Muscle of leg (tissue), 11 donors: Measurements from ENCODE around the gene CFAP99. TPM values are rescaled to one million over a fixed set of nuclear protein-coding genes. Genes with fewer than 3 reads are reported as not detected.

Source experiments
- DNase-seq: peaks from one replicate; pipeline ENCODE4 v3.0.0; 2013
- H3K27ac ChIP-seq: one replicate; pipeline ENCODE4 v1.5.1; 2013; ENCODE audit warnings: mild to moderate bottlenecking, low read length, control low read depth
- H3K27me3 ChIP-seq: one replicate; pipeline ENCODE4 v1.6.1; 2013; ENCODE audit warnings: low read length; ENCODE audit not compliant: control insufficient read depth, insufficient read depth
- H3K36me3 ChIP-seq: one replicate; pipeline ENCODE4 v1.6.1; 2013; ENCODE audit warnings: low read length; ENCODE audit not compliant: control insufficient read depth, insufficient read depth
- H3K4me1 ChIP-seq: one replicate; pipeline ENCODE4 v1.6.1; 2013; ENCODE audit warnings: low read length; ENCODE audit not compliant: control insufficient read depth, insufficient read depth
- H3K4me3 ChIP-seq: one replicate; pipeline ENCODE4 v1.5.1; 2013; ENCODE audit warnings: low read length, control low read depth
- H3K9me3 ChIP-seq: replicated peaks from 2 replicates; pipeline ENCODE4 v1.6.1; 2013; ENCODE audit warnings: low read depth, low read length; ENCODE audit not compliant: control insufficient read depth
- WGBS: methylation state at CpG from one replicate; pipeline ENCODE4 v1.1.5; 2013; ENCODE audit warnings: missing lambda C conversion rate; ENCODE audit not compliant: insufficient coverage; 5-methylcytosine and 5-hydroxymethylcytosine counted together
- polyA plus RNA-seq, 8 donors: library from polyadenylated mRNA; unstranded; fragments of 120-200 nt; gene quantifications; one replicate each; pipeline versions ENCODE4 v1.2.1 to v1.2.3, GENCODE V29; 2013; ENCODE audit warnings: inconsistent platforms in 1 of 8, low replicate concordance in 1 of 8; ENCODE audit not compliant: insufficient read length in 8 of 8, insufficient read depth in 1 of 8
- total RNA-seq: library from RNA; stranded (reverse); fragments of 120-200 nt; gene quantifications from one replicate; pipeline ENCODE4 v1.2.4, GENCODE V29; 2013

CFAP99 gene
- total and polyA plus RNA-seq, 9 donors, result 0.07 to 0.41 (median 0.13) TPM; not detected in 4

- H3K27ac ChIP-seq, result no peak overlapping the region
- no peak for DNase-seq
- WGBS, result 98% methylated on average over 7 of the region's 7 CpGs
- H3K36me3 ChIP-seq, result peaks cover 58% of the 10 kb centered on the region
- H3K9me3 ChIP-seq, result no peaks in the 10 kb centered on the region
- H3K27me3 ChIP-seq, result no peaks in the 10 kb centered on the region
- no peak overlapping the region for H3K4me3 ChIP-seq
- H3K4me1 ChIP-seq, result no peaks in the 10 kb centered on the region
Observed at GRCh38 chr4:2501034-2501594, 82.4 kb downstream of the CFAP99 start.

- no peak for DNase-seq
- H3K36me3 ChIP-seq, result peaks cover 50% of the 10 kb centered on the region
- no peaks in the 10 kb centered on the region for H3K27me3 ChIP-seq
- no peaks in the 10 kb centered on the region for H3K4me1 ChIP-seq
- no peak overlapping the region for H3K27ac ChIP-seq
- H3K4me3 ChIP-seq, result no peak overlapping the region
- WGBS, result 85% methylated on average over 2 of the region's 5 CpGs
- H3K9me3 ChIP-seq, result no peaks in the 10 kb centered on the region
Observed at GRCh38 chr4:2503809-2504208, 85.1 kb downstream of the CFAP99 start.

GRCh38 chr4:2507259-2507658 is 88.5 kb downstream of the CFAP99 start:
- Histone ChIP-seq H3K36me3 (peaks cover 55% of the 10 kb centered on the region), H3K9me3 (no peaks in the 10 kb centered on the region), H3K27me3 (no peaks in the 10 kb centered on the region), H3K4me1 (no peaks in the 10 kb centered on the region), H3K27ac (no peak overlapping the region), H3K4me3 (no peak overlapping the region)
- 95% methylated on average over 4 of the region's 4 CpGs for WGBS
- DNase-seq, result no peak

- WGBS, result 92% methylated on average over 5 of the region's 7 CpGs
- no peak for DNase-seq
- Histone ChIP-seq H3K36me3 (peaks cover 59% of the 10 kb centered on the region), H3K4me1 (no peaks in the 10 kb centered on the region), H3K9me3 (no peaks in the 10 kb centered on the region), H3K27me3 (no peaks in the 10 kb centered on the region), H3K27ac (no peak overlapping the region), H3K4me3 (no peak overlapping the region)
Observed at GRCh38 chr4:2507855-2508254, 89.1 kb downstream of the CFAP99 start.

- Histone ChIP-seq H3K27me3 (no peaks in the 10 kb centered on the region), H3K4me1 (peaks cover 3% of the 10 kb centered on the region), H3K4me3 (no peak overlapping the region), H3K36me3 (peaks cover 68% of the 10 kb centered on the region), H3K9me3 (no peaks in the 10 kb centered on the region), H3K27ac (no peak overlapping the region)
- DNase-seq, result no peak
- WGBS, result 90% methylated on average over 11 of the region's 13 CpGs
Observed at GRCh38 chr4:2510351-2511259, 91.8 kb downstream of the CFAP99 start.

- Histone ChIP-seq H3K27me3 (no peaks in the 10 kb centered on the region), H3K9me3 (no peaks in the 10 kb centered on the region), H3K36me3 (peaks cover 73% of the 10 kb centered on the region), H3K27ac (no peak overlapping the region), H3K4me3 (no peak overlapping the region), H3K4me1 (peaks cover 6% of the 10 kb centered on the region)
- WGBS, result no CpG with 5 or more reads among the region's 9 CpGs
- no peak for DNase-seq
Observed at GRCh38 chr4:2511645-2512131, 92.9 kb downstream of the CFAP99 start.

Other genes starting within 250 kb of the CFAP99 start
- 12.0 TPM for gene HAUS3, start 176.8 kb upstream of the CFAP99 start, total RNA-seq
- gene HAUS3, start 176.8 kb upstream of the CFAP99 start, polyA plus RNA-seq, result 10 to 100 TPM; 11.5 to 15.6 (median 12.9) TPM
- gene POLN, start 176.8 kb upstream of the CFAP99 start, total RNA-seq, result 3.4 TPM
- gene POLN, start 176.8 kb upstream of the CFAP99 start, polyA plus RNA-seq, result 1 to 10 TPM; 1.5 to 4.8 (median 2.1) TPM
- gene MXD4, start 156.8 kb upstream of the CFAP99 start, total RNA-seq, result 31.5 TPM
- 10 to 100 TPM; 47.4 to 65.7 (median 59.9) TPM for gene MXD4, start 156.8 kb upstream of the CFAP99 start, polyA plus RNA-seq
- gene ZFYVE28, start 310 bp upstream of the CFAP99 start, total RNA-seq, result 2.6 TPM
- gene ZFYVE28, start 310 bp upstream of the CFAP99 start, polyA plus RNA-seq, result 1 to 10 TPM in 7 of 8 donors, under 1 TPM in 1; 0.94 to 3.1 (median 1.6) TPM
- gene RNF4, start 50.2 kb downstream of the CFAP99 start, total RNA-seq, result 32.1 TPM
- gene RNF4, start 50.2 kb downstream of the CFAP99 start, polyA plus RNA-seq, result 10 to 100 TPM; 35.3 to 54.7 (median 43.4) TPM
- gene FAM193A, start 117.7 kb downstream of the CFAP99 start, total RNA-seq, result 12.9 TPM
- 10 to 100 TPM; 14.3 to 24.2 (median 19.9) TPM for gene FAM193A, start 117.7 kb downstream of the CFAP99 start, polyA plus RNA-seq